ENCODE data around the gene EVA1A.

The EVA1A gene

GRCh38 chr2:75517547-75518230 lies 43.0 kb downstream of the EVA1A start:
- TF ChIP-seq EZH2phosphoT487 (IDR thresholded peaks at IDR 0.05; ENCODE audit: borderline replicate concordance, low read length): no peak
- TF ChIP-seq, protein P1, sequence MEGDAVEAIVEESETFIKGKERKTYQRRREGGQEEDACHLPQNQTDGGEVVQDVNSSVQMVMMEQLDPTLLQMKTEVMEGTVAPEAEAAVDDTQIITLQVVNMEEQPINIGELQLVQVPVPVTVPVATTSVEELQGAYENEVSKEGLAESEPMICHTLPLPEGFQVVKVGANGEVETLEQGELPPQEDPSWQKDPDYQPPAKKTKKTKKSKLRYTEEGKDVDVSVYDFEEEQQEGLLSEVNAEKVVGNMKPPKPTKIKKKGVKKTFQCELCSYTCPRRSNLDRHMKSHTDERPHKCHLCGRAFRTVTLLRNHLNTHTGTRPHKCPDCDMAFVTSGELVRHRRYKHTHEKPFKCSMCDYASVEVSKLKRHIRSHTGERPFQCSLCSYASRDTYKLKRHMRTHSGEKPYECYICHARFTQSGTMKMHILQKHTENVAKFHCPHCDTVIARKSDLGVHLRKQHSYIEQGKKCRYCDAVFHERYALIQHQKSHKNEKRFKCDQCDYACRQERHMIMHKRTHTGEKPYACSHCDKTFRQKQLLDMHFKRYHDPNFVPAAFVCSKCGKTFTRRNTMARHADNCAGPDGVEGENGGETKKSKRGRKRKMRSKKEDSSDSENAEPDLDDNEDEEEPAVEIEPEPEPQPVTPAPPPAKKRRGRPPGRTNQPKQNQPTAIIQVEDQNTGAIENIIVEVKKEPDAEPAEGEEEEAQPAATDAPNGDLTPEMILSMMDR (IDR thresholded peaks at IDR 0.05; ENCODE audit: low read depth, low read length, poor library complexity, severe bottlenecking): no peak
- no peaks in the 10 kb centered on the region for H3K36me3 ChIP-seq (ENCODE audit: control insufficient read depth, low read length)
- H3K4me2 ChIP-seq (ENCODE audit: low read length): no peak overlapping the region
- no peak overlapping the region for H3K4me3 ChIP-seq (ENCODE audit: low read length)
- no peaks in the 10 kb centered on the region for H3K4me1 ChIP-seq (ENCODE audit: control insufficient read depth, low read length)
- no peaks in the 10 kb centered on the region for H4K20me1 ChIP-seq (ENCODE audit: control insufficient read depth, insufficient read depth, low read depth, low read length)
- H3K79me2 ChIP-seq (ENCODE audit: control insufficient read depth, low read length): no peaks in the 10 kb centered on the region
- H3K27me3 ChIP-seq (ENCODE audit: control insufficient read depth, low read length): no peaks in the 10 kb centered on the region
- no peaks in the 10 kb centered on the region for H3K9me3 ChIP-seq (ENCODE audit: control insufficient read depth, insufficient read depth, low read length)
- no peaks in the 10 kb centered on the region for H3K9me2 ChIP-seq (replicated peaks; ENCODE audit: control insufficient read depth, low read length)
- no peaks in the 10 kb centered on the region for H3F3A ChIP-seq (ENCODE audit: control insufficient read depth, insufficient read depth)
- H3K27ac ChIP-seq (ENCODE audit: low read depth, low read length): no peak overlapping the region

DNA sequence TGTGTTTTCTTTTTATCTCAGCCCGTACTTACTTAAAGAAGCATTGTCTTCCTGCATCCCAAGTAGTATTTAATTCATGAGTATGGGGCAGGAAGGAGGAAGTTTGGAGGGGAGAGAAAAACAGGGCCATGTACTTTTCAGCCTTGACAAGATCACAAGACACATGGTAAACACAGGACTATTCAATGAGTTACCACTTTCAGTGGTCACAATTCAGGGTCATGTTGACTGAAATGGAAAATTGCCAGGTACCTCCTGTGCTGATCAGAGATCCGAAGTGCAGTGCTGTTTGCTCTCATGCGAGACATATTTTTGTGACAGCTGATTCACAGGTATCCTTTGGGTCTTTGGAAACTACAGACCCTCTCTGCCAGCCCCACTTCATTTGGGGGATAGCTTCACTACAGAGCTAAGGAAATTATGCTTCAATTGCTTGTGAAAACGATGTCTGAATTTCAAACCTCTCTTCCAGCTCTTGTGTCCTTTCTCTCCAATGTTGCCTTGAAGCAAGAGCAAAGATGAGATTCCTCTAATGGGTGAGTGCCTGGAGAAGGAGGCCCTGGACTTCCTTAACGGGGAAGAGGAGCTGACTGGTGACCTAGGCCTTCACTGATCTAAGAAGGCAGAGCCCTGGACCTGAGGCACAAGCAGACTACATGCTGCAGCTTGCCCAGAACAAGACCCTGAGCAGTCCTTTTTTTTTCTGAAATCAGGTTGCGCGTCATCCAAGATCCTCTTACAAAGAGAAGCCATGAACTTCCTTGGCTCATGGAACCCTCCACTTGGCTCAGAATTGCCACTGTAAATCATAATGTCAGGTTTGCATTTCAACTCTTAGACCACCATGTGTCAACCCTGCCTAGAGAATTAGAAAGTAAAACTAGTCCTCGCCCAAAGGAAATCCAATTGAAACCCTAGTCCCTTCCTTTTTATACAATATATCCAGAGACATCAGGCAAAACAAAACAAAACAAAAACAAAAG lies 44.1 kb downstream of the EVA1A start:
- H3K27me3 ChIP-seq (ENCODE audit: control insufficient read depth, low read length): no peaks in the 10 kb centered on the region
- no peaks in the 10 kb centered on the region for H3K9me2 ChIP-seq (replicated peaks; ENCODE audit: control insufficient read depth, low read length)
- no peaks in the 10 kb centered on the region for H3K79me2 ChIP-seq (ENCODE audit: control insufficient read depth, low read length)
- no peak overlapping the region for H3K27ac ChIP-seq (ENCODE audit: low read depth, low read length)
- no peak for TF ChIP-seq EZH2phosphoT487 (IDR thresholded peaks at IDR 0.05; ENCODE audit: borderline replicate concordance, low read length)
- H3K4me1 ChIP-seq (ENCODE audit: control insufficient read depth, low read length): no peaks in the 10 kb centered on the region
- H3K4me2 ChIP-seq (ENCODE audit: low read length): no peak overlapping the region
- H3K4me3 ChIP-seq (ENCODE audit: low read length): no peak overlapping the region
- no peaks in the 10 kb centered on the region for H3K9me3 ChIP-seq (ENCODE audit: control insufficient read depth, insufficient read depth, low read length)
- no peaks in the 10 kb centered on the region for H3F3A ChIP-seq (ENCODE audit: control insufficient read depth, insufficient read depth)
- no peaks in the 10 kb centered on the region for H3K36me3 ChIP-seq (ENCODE audit: control insufficient read depth, low read length)
- no peaks in the 10 kb centered on the region for H4K20me1 ChIP-seq (ENCODE audit: control insufficient read depth, insufficient read depth, low read depth, low read length)

GRCh38 chr2:75515584-75516368 lies 45.0 kb downstream of the EVA1A start:
- no peaks in the 10 kb centered on the region for H3K79me2 ChIP-seq (ENCODE audit: control insufficient read depth, low read length)
- H3K4me3 ChIP-seq (ENCODE audit: low read length): no peak overlapping the region
- no peaks in the 10 kb centered on the region for H3K9me3 ChIP-seq (ENCODE audit: control insufficient read depth, insufficient read depth, low read length)
- no peaks in the 10 kb centered on the region for H3K4me1 ChIP-seq (ENCODE audit: control insufficient read depth, low read length)
- no peaks in the 10 kb centered on the region for H3K27me3 ChIP-seq (ENCODE audit: control insufficient read depth, low read length)
- H3K9me2 ChIP-seq (replicated peaks; ENCODE audit: control insufficient read depth, low read length): no peaks in the 10 kb centered on the region
- H3K4me2 ChIP-seq (ENCODE audit: low read length): no peak overlapping the region
- no peaks in the 10 kb centered on the region for H4K20me1 ChIP-seq (ENCODE audit: control insufficient read depth, insufficient read depth, low read depth, low read length)
- H3K27ac ChIP-seq (ENCODE audit: low read depth, low read length): no peak overlapping the region
- no peaks in the 10 kb centered on the region for H3F3A ChIP-seq (ENCODE audit: control insufficient read depth, insufficient read depth)
- no peaks in the 10 kb centered on the region for H3K36me3 ChIP-seq (ENCODE audit: control insufficient read depth, low read length)
- no peak for TF ChIP-seq EZH2phosphoT487 (IDR thresholded peaks at IDR 0.05; ENCODE audit: borderline replicate concordance, low read length)
- TF ChIP-seq, protein P1 (IDR thresholded peaks at IDR 0.05; ENCODE audit: low read depth, low read length, poor library complexity, severe bottlenecking): no peak

Data from DOHH2 (cell line).